ENCODE data around the gene ACTA1. TPM values are rescaled to one million over a fixed set of nuclear protein-coding genes. Genes with fewer than 3 reads are reported as not detected.
A peak's percentile ranks its signal among the peaks of the same experiment; 100 is the strongest.
"Not testable (repeated sequence)": the region's sequence is repeated elsewhere in the genome, so short reads cannot be mapped to it uniquely, and the experiment has no call there.

The ACTA1 gene
- total and polyA plus RNA-seq, 2 of the 13 experiments (the other 11 are each of a cell fraction or from before 2014, with no cell fraction given): 1.4 to 5.2 TPM

GRCh38 chr1:229396585-229397206 lies 37.2 kb downstream of the ACTA1 start:
- Histone ChIP-seq H3K4me1 (ENCODE audit: insufficient read depth, low read length) (no peaks in the 10 kb centered on the region; the same call in 1 of the 2 replicates), H3K27me3 (ENCODE audit: control insufficient read depth in 1 of 2, insufficient read depth in 2 of 2, low read length in 2 of 2) (peaks cover 1 to 8% of the 10 kb centered on the region in 2 experiments; a peak in 3 of 5 replicates), H3K4me2 (ENCODE audit: low read depth, low read length) (no peak overlapping the region), H3K27ac (ENCODE audit: extremely low read length, insufficient read depth, low read length) (no peak overlapping the region), H3K4me3 (replicated peaks in 1 of 3; ENCODE audit: insufficient read depth in 1 of 3, low read depth in 2 of 3, low read length in 3 of 3) (no peak overlapping the region), H3K9ac (ENCODE audit: insufficient read depth, low read depth, low read length) (no peak overlapping the region), H3K36me3 (replicated peaks in 1 of 2; ENCODE audit: control insufficient read depth in 1 of 2, insufficient read depth in 2 of 2, low read length in 2 of 2) (no peaks in the 10 kb centered on the region), H3K79me2 (ENCODE audit: insufficient read depth, low read length) (no peaks in the 10 kb centered on the region), H2AFZ (ENCODE audit: low read length) (no peak overlapping the region), H3K9me3 (ENCODE audit: low read length) (no peaks in the 10 kb centered on the region), H4K20me1 (ENCODE audit: insufficient read depth, low read length) (no peaks in the 10 kb centered on the region)
- intact Hi-C loops (cut with micrococcal nuclease; ENCODE audit: unreplicated experiment): no loop called here
- in situ Hi-C loops (cut with HindIII; ENCODE audit: extremely low pct_ligation_motif_present, low pct_unique_long_range_greater_than_20kb): no loop called here
- no peak for ATAC-seq
- 23% methylated on average over 11 of the region's 11 CpGs for WGBS (ENCODE audit: low lambda C conversion rate)
- POLR2A ChIA-PET: interaction anchor here (1.4 kb wide), 1 partner anchor 13 kb away, joined by 8 read pairs; no protein-coding TSS in a partner anchor
- DNase-seq (ENCODE audit: low spot score): no peak
- CTCF ChIA-PET (ENCODE audit: low intra/inter-chr PET ratio, low total read pairs): no interaction called here
- no peak for TF ChIP-seq ZNF460 (CRISPR knock-in tag; IDR thresholded peaks at IDR 0.05; ENCODE audit: borderline replicate concordance)
- TF ChIP-seq BCL6 (CRISPR knock-in tag; IDR thresholded peaks at IDR 0.05): peak; percentile 43; the same call in 1 of the 2 replicates
- no peak for TF ChIP-seq MBD4 (IDR thresholded peaks at IDR 0.05; ENCODE audit: borderline replicate concordance, low read length)
- FAIRE-seq: no peak
- no TSS peak for BruUV-seq (replicated peaks)

- H3K9me3 ChIP-seq (ENCODE audit: low read length); BruUV-seq (replicated peaks); H3K4me1 ChIP-seq (ENCODE audit: insufficient read depth, low read length); H3K36me3 ChIP-seq (replicated peaks in 1 of 2; ENCODE audit: control insufficient read depth in 1 of 2, insufficient read depth in 2 of 2, low read length in 2 of 2); H4K20me1 ChIP-seq (ENCODE audit: insufficient read depth, low read length); POLR2A ChIA-PET; FAIRE-seq; H2AFZ ChIP-seq (ENCODE audit: low read length); ATAC-seq; intact Hi-C loops (cut with micrococcal nuclease; ENCODE audit: unreplicated experiment); H3K9ac ChIP-seq (ENCODE audit: insufficient read depth, low read depth, low read length); CTCF ChIA-PET (ENCODE audit: low intra/inter-chr PET ratio, low total read pairs); H3K4me3 ChIP-seq (replicated peaks in 1 of 3; ENCODE audit: insufficient read depth in 1 of 3, low read depth in 2 of 3, low read length in 3 of 3); in situ Hi-C loops (cut with HindIII; ENCODE audit: extremely low pct_ligation_motif_present, low pct_unique_long_range_greater_than_20kb); DNase-seq (ENCODE audit: low spot score); H3K27ac ChIP-seq (ENCODE audit: extremely low read length, insufficient read depth, low read length); H3K79me2 ChIP-seq (ENCODE audit: insufficient read depth, low read length); H3K4me2 ChIP-seq (ENCODE audit: low read depth, low read length): not testable (repeated sequence)
- H3K27me3 ChIP-seq (ENCODE audit: control insufficient read depth in 1 of 2, insufficient read depth in 2 of 2, low read length in 2 of 2): peaks cover 1 to 21% of the 10 kb centered on the region in 2 experiments; a peak in 3 of 5 replicates
- WGBS (ENCODE audit: low lambda C conversion rate): 63% methylated on average over 5 of the region's 5 CpGs
Observed at GRCh38 chr1:229394517-229394916, 39.4 kb downstream of the ACTA1 start.
